Heart left ventricle (tissue), 13 donors: ENCODE data around the gene DOCK2.

Source experiments
- POLR2A ChIP-seq, 2 donors: fragments of 450-650 bp; IDR thresholded peaks; one replicate each; pipeline ENCODE4 v1.6.1; 2017; ENCODE audit warnings: antibody characterized with exemption in 2 of 2, mild to moderate bottlenecking in 2 of 2, moderate library complexity in 2 of 2
- TF ChIP-seq, protein P1 (sequence below), 12 donors: fragments of 200-600 bp; sonication (generic) in 4 of 12; IDR thresholded peaks; one replicate each; pipeline versions ENCODE4 v1.5.0 to v1.8.0; 2018 to 2022; ENCODE audit warnings: antibody characterized with exemption in 12 of 12, mild to moderate bottlenecking in 5 of 12
- donor health status: ischemic (EF 13 %, LVEDD 7.1; RV severe dilation, severe dysfunction).
- donor health status: DM: no; HTN: yes; CAD: no.
- donor health status: DM: no; HTN: no; CAD: no.
- donor health status: ischemic (EF 25% LVEDD 6.9; RV normal size, moderate dysfunction).
- donor health status: ischemic (EF 25% LVEDD 5.7; RV mildly dilated, moderate dysfunction).
- donor health status: ischemic (EF 35%, LVEDD 5.7; RV mildly dilated, moderate dysfunction).
- donor health status: nonischemic (EF 11% LVEDD 7.7; RV severe dilation, severe dysfunction).
- donor health status: DM: yes; HTN: yes; CAD: no.
- donor health status: PGD.
- donor health status: ischemic (EF 29% LVEDD 5.4; RV normal size, mild dysfunction).
- donor health status: nonischemic (EF 23%, LVEDD 6.1; RV moderate dilation, normal function).

DNA sequence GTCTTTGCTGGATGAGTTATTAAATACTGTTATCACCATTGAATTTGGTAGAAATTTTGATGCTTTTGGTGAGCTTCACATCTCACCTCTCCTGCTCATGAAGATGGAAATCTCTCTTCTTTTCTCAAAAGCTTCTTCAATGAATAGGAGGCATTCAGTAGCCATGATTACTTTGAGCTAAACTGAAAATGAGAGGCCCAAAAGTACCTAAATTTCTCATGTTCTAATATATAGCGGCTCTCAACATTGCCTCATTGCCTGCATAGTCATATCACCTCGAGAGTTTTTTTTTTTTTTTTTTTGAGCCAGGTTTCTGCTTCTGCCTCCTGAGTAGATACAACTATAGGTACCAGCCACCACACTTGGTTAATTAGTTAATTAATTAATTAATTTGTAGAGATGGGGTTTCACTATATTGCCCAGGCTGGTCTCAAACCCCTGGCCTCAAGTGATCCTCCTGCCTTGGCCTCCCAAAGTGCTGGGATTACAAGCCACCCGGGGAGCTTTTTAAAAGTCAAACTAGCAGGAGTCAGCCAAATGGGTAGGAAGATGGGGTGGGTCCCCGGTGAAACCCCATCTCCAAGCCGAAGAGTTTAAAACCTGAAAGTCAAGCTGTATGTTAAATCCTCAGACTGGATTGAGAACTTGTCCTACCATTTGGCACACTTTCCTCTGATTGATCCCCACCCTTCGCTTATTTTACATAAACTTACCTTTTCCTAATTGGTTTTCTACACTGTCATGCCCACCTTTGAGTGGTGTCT lies 169.0 kb downstream of the DOCK2 start:
- TF ChIP-seq, protein P1, sequence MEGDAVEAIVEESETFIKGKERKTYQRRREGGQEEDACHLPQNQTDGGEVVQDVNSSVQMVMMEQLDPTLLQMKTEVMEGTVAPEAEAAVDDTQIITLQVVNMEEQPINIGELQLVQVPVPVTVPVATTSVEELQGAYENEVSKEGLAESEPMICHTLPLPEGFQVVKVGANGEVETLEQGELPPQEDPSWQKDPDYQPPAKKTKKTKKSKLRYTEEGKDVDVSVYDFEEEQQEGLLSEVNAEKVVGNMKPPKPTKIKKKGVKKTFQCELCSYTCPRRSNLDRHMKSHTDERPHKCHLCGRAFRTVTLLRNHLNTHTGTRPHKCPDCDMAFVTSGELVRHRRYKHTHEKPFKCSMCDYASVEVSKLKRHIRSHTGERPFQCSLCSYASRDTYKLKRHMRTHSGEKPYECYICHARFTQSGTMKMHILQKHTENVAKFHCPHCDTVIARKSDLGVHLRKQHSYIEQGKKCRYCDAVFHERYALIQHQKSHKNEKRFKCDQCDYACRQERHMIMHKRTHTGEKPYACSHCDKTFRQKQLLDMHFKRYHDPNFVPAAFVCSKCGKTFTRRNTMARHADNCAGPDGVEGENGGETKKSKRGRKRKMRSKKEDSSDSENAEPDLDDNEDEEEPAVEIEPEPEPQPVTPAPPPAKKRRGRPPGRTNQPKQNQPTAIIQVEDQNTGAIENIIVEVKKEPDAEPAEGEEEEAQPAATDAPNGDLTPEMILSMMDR (IDR thresholded peaks at IDR 0.05) = no peak
- no peak for TF ChIP-seq POLR2A (IDR thresholded peaks at IDR 0.05)
